Right lobe of liver (tissue), 4 donors: ENCODE measurements around the gene RCOR3.

Experiments used
- CTCF ChIP-seq, 4 donors: fragments of 200-600 bp in 3 of 4; fragments of 450-650 bp in 1 of 4; IDR thresholded peaks; one replicate each; pipeline versions ENCODE4 v1.5.1 to v1.8.0; 2016 to 2022; ENCODE audit warnings: antibody characterized with exemption in 4 of 4, mild to moderate bottlenecking in 2 of 4
- POLR2A ChIP-seq: fragments of 450-650 bp; IDR thresholded peaks from one replicate; pipeline ENCODE4 v1.6.1; 2017; ENCODE audit warnings: antibody characterized with exemption, mild to moderate bottlenecking
- donor health status: DM: no; HTN: no; CAD: no.
- donor health status: DM: no; HTN: no; CAD: no.
- donor health status: DM: no; HTN: yes; CAD: no.

- TF ChIP-seq CTCF (IDR thresholded peaks at IDR 0.05) = no peak
- TF ChIP-seq POLR2A = no peak
These were observed 72.0 kb downstream of the RCOR3 start for GRCh38 chr1:211331011-211331709.
